ENCODE results near the gene MSRB3.

The MSRB3 gene

GRCh38 chr12:65419284-65420072 lies 141.0 kb downstream of the MSRB3 start:
- Histone ChIP-seq H2AFZ (ENCODE audit: low read depth, low read length) (no peak overlapping the region), H3K9me3 (ENCODE audit: insufficient read depth, low read length) (no peaks in the 10 kb centered on the region), H3K4me2 (ENCODE audit: low read length) (no peak overlapping the region), H3K9ac (ENCODE audit: low read length) (no peak overlapping the region), H4K20me1 (ENCODE audit: insufficient read depth, low read length) (no peaks in the 10 kb centered on the region), H3K36me3 (replicated peaks; ENCODE audit: low read depth, low read length) (no peaks in the 10 kb centered on the region), H3K4me3 (ENCODE audit: low read length) (no peak overlapping the region), H3K79me2 (ENCODE audit: low read length) (no peaks in the 10 kb centered on the region), H3K4me1 (ENCODE audit: low read length) (no peaks in the 10 kb centered on the region), H3K27me3 (ENCODE audit: low read depth, low read length) (no peaks in the 10 kb centered on the region), H3K27ac (ENCODE audit: low read length) (no peak overlapping the region)
- TF ChIP-seq, protein P1, sequence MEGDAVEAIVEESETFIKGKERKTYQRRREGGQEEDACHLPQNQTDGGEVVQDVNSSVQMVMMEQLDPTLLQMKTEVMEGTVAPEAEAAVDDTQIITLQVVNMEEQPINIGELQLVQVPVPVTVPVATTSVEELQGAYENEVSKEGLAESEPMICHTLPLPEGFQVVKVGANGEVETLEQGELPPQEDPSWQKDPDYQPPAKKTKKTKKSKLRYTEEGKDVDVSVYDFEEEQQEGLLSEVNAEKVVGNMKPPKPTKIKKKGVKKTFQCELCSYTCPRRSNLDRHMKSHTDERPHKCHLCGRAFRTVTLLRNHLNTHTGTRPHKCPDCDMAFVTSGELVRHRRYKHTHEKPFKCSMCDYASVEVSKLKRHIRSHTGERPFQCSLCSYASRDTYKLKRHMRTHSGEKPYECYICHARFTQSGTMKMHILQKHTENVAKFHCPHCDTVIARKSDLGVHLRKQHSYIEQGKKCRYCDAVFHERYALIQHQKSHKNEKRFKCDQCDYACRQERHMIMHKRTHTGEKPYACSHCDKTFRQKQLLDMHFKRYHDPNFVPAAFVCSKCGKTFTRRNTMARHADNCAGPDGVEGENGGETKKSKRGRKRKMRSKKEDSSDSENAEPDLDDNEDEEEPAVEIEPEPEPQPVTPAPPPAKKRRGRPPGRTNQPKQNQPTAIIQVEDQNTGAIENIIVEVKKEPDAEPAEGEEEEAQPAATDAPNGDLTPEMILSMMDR (IDR thresholded peaks at IDR 0.05; ENCODE audit: low read depth, low read length): no peak
- TF ChIP-seq EZH2phosphoT487 (IDR thresholded peaks at IDR 0.05; ENCODE audit: low read depth): no peak

GRCh38 chr12:65420941-65421340 lies 142.5 kb downstream of the MSRB3 start:
- Histone ChIP-seq H3K79me2 (ENCODE audit: low read length) (no peaks in the 10 kb centered on the region), H3K4me1 (ENCODE audit: low read length) (no peaks in the 10 kb centered on the region), H3K36me3 (replicated peaks; ENCODE audit: low read depth, low read length) (no peaks in the 10 kb centered on the region), H4K20me1 (ENCODE audit: insufficient read depth, low read length) (no peaks in the 10 kb centered on the region), H3K4me2 (ENCODE audit: low read length) (no peak overlapping the region), H2AFZ (ENCODE audit: low read depth, low read length) (no peak overlapping the region), H3K4me3 (ENCODE audit: low read length) (no peak overlapping the region), H3K9ac (ENCODE audit: low read length) (no peak overlapping the region), H3K27me3 (ENCODE audit: low read depth, low read length) (no peaks in the 10 kb centered on the region), H3K9me3 (ENCODE audit: insufficient read depth, low read length) (no peaks in the 10 kb centered on the region), H3K27ac (ENCODE audit: low read length) (no peak overlapping the region)
- TF ChIP-seq, protein P1 (IDR thresholded peaks at IDR 0.05; ENCODE audit: low read depth, low read length): no peak
- no peak for TF ChIP-seq EZH2phosphoT487 (IDR thresholded peaks at IDR 0.05; ENCODE audit: low read depth)

DNA sequence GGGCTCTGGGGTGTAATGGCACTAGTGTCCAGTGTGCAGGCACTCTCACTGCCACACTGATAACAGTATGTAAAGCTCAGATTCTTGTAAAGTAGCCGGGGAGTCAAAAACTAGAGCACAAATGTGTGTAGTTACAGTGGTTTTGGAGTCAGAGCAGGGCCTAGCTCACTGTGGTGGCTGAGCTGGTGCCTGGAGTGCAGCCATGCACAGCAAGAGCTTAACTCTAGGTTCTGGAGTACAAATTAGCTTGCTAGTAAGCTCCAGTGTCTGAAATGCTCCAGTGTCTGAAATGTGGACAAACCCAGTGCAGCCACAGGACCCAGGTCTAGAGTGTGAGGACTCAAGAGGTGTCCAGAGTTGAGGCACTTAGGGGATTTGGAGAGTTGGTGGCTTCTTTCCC lies 149.2 kb downstream of the MSRB3 start:
- no peak overlapping the region for H3K4me2 ChIP-seq (ENCODE audit: low read length)
- H3K4me1 ChIP-seq (ENCODE audit: low read length): no peaks in the 10 kb centered on the region
- no peak overlapping the region for H2AFZ ChIP-seq (ENCODE audit: low read depth, low read length)
- no peaks in the 10 kb centered on the region for H3K79me2 ChIP-seq (ENCODE audit: low read length)
- H3K9me3 ChIP-seq (ENCODE audit: insufficient read depth, low read length): no peaks in the 10 kb centered on the region
- H3K36me3 ChIP-seq (replicated peaks; ENCODE audit: low read depth, low read length): no peaks in the 10 kb centered on the region
- no peaks in the 10 kb centered on the region for H4K20me1 ChIP-seq (ENCODE audit: insufficient read depth, low read length)
- H3K4me3 ChIP-seq (ENCODE audit: low read length): no peak overlapping the region
- TF ChIP-seq EZH2phosphoT487 (IDR thresholded peaks at IDR 0.05; ENCODE audit: low read depth): no peak
- TF ChIP-seq, protein P1 (IDR thresholded peaks at IDR 0.05; ENCODE audit: low read depth, low read length): no peak
- no peaks in the 10 kb centered on the region for H3K27me3 ChIP-seq (ENCODE audit: low read depth, low read length)
- no peak overlapping the region for H3K27ac ChIP-seq (ENCODE audit: low read length)
- no peak overlapping the region for H3K9ac ChIP-seq (ENCODE audit: low read length)

- Histone ChIP-seq H3K27me3 (ENCODE audit: low read depth, low read length) (peaks cover 9% of the 10 kb centered on the region; the same call in 1 of the 2 replicates), H2AFZ (ENCODE audit: low read depth, low read length) (no peak overlapping the region), H4K20me1 (ENCODE audit: insufficient read depth, low read length) (no peaks in the 10 kb centered on the region), H3K4me3 (ENCODE audit: low read length) (no peak overlapping the region), H3K4me2 (ENCODE audit: low read length) (no peak overlapping the region), H3K9me3 (ENCODE audit: insufficient read depth, low read length) (no peaks in the 10 kb centered on the region), H3K27ac (ENCODE audit: low read length) (no peak overlapping the region), H3K4me1 (ENCODE audit: low read length) (no peaks in the 10 kb centered on the region), H3K9ac (ENCODE audit: low read length) (no peak overlapping the region), H3K36me3 (replicated peaks; ENCODE audit: low read depth, low read length) (no peaks in the 10 kb centered on the region), H3K79me2 (ENCODE audit: low read length) (no peaks in the 10 kb centered on the region)
- TF ChIP-seq, protein P1 (IDR thresholded peaks at IDR 0.05; ENCODE audit: low read depth, low read length): no peak
- TF ChIP-seq EZH2phosphoT487 (IDR thresholded peaks at IDR 0.05; ENCODE audit: low read depth): no peak
Observed at GRCh38 chr12:65430006-65430405, 151.5 kb downstream of the MSRB3 start.
